A673 (cell line): Measurements from ENCODE around the gene TTLL5.

Experiments used
- EZH2 ChIP-seq: fragments of 200-600 bp; sonication (generic); IDR thresholded peaks from 2 replicates; pipeline ENCODE4 v1.6.1; 2017; ENCODE audit warnings: borderline replicate concordance, low read depth, mild to moderate bottlenecking, mixed read lengths, antibody characterized with exemption, low read length; ENCODE audit not compliant: poor library complexity, severe bottlenecking
- TF ChIP-seq, protein P1 (sequence below): fragments of 300-800, 200-600 bp; sonication (generic); conservative IDR thresholded peaks from 2 replicates; pipeline ENCODE4 v1.5.1; 2017; ENCODE audit warnings: low read depth, mild to moderate bottlenecking, antibody characterized with exemption, low read length, moderate library complexity, mixed read lengths

DNA sequence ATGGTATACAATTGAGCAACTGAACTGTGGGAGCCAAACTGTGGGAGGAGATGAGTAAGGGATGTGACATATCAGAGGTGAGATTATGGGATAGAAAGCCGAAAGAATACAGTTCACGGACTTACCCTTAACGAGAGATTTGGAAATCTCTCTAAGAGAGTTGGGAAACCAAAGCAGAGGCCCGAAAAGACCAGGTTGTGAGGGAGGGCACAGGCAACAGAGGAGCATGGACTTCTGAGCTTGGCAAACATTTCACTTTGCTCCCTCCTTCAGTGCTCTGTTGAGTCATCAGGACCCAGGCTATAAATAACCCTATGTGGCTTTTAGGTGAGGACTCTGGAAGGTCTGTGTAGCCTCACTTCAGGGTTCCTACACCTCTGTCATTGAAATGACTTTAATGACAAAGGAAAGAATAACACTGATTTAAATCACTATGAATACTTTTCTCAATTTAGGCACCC is 200.1 kb downstream of the TTLL5 start:
- TF ChIP-seq, protein P1, sequence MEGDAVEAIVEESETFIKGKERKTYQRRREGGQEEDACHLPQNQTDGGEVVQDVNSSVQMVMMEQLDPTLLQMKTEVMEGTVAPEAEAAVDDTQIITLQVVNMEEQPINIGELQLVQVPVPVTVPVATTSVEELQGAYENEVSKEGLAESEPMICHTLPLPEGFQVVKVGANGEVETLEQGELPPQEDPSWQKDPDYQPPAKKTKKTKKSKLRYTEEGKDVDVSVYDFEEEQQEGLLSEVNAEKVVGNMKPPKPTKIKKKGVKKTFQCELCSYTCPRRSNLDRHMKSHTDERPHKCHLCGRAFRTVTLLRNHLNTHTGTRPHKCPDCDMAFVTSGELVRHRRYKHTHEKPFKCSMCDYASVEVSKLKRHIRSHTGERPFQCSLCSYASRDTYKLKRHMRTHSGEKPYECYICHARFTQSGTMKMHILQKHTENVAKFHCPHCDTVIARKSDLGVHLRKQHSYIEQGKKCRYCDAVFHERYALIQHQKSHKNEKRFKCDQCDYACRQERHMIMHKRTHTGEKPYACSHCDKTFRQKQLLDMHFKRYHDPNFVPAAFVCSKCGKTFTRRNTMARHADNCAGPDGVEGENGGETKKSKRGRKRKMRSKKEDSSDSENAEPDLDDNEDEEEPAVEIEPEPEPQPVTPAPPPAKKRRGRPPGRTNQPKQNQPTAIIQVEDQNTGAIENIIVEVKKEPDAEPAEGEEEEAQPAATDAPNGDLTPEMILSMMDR, result no peak
- TF ChIP-seq EZH2, result no peak
